ENCODE results near the gene CHRNA5.

GRCh38 chr15:78629031-78629715 lies 63.9 kb downstream of the CHRNA5 start:
- no peak for TF ChIP-seq CTCF (IDR thresholded peaks at IDR 0.05)
- TF ChIP-seq POLR2A (IDR thresholded peaks at IDR 0.05), result no peak
- no peak for TF ChIP-seq EP300 (IDR thresholded peaks at IDR 0.05)
